C4-2B (cell line): ENCODE results near the gene GRM5.
"Not testable (repeated sequence)": the region's sequence is repeated elsewhere in the genome, so short reads cannot be mapped to it uniquely, and the experiment has no call there.

ENCODE experiments used
- CTCF ChIP-seq: fragments of 450-650 bp; conservative IDR thresholded peaks from 2 replicates; pipeline ENCODE4 v1.5.1; 2017; ENCODE audit warnings: mild to moderate bottlenecking
- ZFX ChIP-seq: fragments of 450-650 bp; IDR thresholded peaks from 2 replicates; pipeline ENCODE4 v1.6.1; 2017

GRCh38 chr11:89061839-89062238 is 3.9 kb downstream of the GRM5 start:
- TF ChIP-seq CTCF, ZFX: not testable (repeated sequence)
